Ramos (cell line): ENCODE measurements around the gene PLXNC1.

Experiments used
- in situ Hi-C: fragments of 300-500 bp; cut with MboI; formaldehyde crosslinking; loops from one replicate; pipeline ENCODE4 v1.14.3; 2022; ENCODE audit warnings: low sequenced_read_pairs; ENCODE audit not compliant: unreplicated experiment

PLXNC1 gene

DNA sequence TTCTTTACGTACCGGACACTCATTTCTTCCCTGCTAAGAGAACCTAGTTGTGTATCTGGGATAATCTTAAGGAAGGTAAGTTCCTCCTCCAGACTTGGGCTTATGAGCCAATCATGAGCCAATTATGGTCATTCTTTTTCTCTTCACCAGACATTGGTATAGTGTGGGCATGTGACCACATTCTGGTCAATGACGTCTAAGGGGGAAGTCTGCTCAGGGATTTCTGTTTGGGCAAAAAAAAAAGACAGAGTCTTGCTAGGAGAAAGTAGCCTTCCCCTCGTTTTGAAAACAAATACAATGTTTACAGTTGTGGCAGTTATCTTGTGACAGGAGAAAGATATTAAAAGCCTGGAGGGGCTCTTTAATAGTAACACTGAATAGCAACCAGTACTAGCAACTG lies 20.1 kb upstream of the PLXNC1 start:
- in situ Hi-C loops: loop anchor here (25.0 kb wide), 1 partner anchor 759 kb away; no protein-coding TSS in a partner anchor

DNA sequence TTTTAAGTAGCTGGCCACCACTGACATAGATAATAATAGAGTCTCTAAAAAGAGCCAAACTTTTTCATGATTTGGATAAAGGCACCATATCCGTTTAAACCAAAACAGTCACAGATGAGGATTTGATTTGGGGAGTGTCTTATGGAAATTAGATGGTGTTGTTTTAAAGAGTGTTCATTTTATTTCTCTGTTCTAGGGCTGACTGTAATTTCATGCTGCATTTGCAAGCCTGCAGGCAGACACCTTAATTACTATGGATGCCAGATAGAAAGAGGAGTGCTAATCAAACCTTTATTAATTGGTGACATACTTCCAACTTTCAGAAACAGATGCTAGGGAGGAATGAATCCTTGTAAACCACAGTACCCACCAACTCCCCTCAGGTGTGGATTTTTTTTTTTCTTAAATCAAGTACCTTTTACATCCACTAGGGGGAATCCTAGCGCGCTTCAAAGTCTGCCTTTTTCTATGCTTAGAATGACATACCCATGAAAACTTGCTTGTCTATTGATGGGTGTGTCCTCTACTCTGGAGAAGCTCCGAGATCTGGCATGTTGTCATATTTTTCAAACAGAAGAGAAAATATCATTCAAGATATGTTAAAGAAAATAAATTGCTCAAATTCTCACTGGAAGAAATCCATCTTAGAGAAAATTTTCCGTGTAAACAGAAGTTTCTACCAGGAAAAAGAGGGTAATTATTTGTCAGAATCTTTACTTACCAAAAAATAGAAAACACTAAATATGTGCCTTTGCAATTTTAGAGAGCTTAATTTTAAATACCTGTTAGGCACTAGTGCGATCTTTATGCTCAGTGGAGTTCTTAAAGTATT lies 14.2 kb upstream of the PLXNC1 start:
- in situ Hi-C loops: loop anchor here (25.0 kb wide), 1 partner anchor 753 kb away; no protein-coding TSS in a partner anchor

DNA sequence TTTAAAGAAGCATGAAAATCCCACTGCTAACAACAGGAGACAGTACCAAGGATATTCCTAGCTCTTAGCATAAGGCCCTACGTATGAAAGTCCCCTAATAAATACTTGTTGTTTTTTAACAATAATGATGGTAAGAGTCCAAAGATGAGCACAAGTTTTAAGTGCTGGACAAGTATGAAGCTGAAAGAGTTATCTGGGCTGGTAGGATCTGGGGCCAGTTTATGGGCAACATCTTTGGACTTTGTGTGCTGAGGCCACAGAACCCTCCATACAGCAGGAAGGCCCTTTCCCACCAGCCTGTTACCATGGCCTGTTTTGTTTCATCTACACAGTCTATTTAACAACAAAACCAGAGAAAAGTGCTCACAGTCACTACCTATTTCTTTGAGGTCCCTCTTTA lies 12.5 kb upstream of the PLXNC1 start:
- in situ Hi-C loops: loop anchor here (5.0 to 25.0 kb wide), 2 partner anchors 396 to 751 kb away; no protein-coding TSS in a partner anchor

DNA sequence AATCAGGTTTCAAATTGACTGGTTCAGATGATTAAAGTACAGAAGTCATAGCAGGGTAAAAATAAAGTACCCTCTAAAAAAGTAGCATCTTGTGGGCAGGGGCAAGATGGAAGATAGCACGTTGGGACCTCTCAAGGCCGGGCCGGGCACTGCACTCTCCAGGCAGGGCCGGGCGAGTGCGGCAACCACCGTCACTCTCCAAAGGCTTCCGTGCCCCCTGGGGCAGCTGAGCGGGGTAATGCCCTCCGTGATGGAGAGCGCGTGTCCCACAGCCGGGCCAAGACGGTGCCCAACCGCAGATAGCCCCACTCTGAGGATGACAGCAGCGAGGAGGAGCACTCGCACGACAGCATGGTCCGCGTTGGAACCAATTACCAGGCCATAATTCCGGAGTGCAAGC lies 8.6 kb upstream of the PLXNC1 start:
- in situ Hi-C loops: loop anchor here (5.0 to 25.0 kb wide), 2 partner anchors 392 to 747 kb away; no protein-coding TSS in a partner anchor

DNA sequence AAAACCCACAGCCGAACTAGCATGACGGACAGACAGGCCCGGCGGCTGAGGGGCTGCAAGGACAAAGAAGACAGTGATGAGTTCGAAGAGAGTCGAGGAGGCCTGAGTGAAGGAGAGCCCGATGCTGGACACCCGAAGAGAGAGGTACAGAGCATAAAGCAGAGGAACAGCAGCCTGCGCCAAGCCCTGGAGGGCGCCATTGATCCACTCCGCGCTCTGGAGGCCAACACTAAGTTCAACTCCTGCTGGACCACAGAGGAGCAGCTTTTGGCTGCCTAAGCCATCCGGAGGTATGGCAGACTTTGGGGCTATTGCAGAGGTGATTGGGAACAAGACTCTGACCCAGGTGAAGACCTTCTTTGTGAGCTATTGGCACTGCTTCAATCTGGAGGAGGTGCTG lies 7.8 kb upstream of the PLXNC1 start:
- in situ Hi-C loops: loop anchor here (25.0 kb wide), 1 partner anchor 747 kb away; no protein-coding TSS in a partner anchor

DNA sequence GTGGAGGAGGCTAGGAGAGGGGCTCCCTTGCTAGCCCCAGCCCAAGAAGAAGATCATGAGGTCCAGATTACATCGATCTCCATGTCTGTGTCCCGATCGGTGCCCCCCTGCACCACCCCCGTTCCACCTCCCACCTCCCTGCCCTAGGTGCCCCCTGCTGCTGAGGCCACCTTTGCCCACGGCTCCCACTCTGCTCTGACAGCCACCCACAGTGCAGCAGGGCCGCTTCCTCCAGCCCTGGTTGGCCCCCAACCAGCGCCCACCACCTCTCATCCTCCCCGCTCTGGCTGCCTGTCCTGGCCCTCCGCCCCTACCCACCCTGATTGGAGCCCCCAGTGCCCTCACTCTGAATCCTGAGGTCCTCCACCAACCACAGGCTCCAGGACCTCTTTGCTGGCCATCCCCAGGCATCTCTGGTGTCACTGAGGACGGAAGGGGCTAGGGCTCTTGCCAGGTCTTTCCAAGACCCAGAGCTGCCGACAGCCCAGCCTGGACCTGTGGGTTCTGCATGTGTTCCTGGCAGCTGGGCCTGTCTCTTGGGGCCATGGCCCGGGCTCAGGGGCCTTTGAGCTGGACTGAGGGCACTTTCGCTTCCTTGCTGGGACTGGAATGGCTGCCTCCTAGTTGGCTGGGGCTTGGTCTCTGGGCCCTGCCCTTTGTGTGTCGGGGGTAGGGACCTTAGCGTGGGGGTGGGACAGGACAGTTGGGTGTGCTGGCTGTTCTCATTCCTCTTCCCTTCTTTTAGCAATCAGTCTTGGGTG lies 7.2 kb upstream of the PLXNC1 start:
- in situ Hi-C loops: loop anchor here (25.0 kb wide), 1 partner anchor 746 kb away; no protein-coding TSS in a partner anchor

DNA sequence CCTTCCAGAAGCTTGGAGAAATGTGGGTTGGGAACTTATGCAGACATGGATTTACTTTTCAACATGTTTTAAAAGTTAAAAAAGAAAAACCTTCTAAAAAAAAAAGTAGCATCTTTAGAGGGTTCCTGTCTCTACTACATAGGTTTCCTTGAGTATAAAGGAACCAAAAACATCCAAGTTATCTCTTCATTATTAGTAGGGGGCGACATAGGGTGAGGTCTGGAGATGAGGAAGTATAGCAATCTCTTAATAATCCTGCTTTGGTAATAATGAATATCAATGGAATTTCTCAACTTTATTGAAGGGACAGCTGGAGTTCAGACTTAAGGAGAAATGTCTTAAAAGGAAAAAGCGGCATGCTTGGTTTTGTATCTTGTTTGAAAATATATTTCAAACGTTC lies 6.5 kb upstream of the PLXNC1 start:
- in situ Hi-C loops: loop anchor here (25.0 kb wide), 1 partner anchor 745 kb away; no protein-coding TSS in a partner anchor

DNA sequence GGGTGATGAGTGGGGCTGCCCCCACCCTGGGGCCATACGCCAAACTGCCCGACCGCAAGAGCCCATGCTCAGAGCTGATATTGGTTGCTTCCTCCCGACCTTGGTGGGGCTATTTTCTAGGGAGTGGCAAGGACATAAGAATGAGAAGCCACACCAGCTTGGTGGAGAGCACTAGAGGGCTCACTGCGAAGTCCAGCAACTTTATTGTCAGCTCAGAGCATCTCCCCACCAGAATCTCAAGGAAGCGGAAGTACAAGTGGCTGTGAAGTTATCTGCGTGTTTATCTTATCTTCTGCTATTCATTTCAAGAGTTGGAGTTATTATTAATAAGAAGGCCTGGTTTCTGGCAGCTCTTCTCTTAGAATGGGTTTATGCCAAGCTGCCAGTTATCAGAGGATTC lies 4.9 kb upstream of the PLXNC1 start:
- in situ Hi-C loops: loop anchor here (25.0 kb wide), 1 partner anchor 744 kb away; no protein-coding TSS in a partner anchor

DNA sequence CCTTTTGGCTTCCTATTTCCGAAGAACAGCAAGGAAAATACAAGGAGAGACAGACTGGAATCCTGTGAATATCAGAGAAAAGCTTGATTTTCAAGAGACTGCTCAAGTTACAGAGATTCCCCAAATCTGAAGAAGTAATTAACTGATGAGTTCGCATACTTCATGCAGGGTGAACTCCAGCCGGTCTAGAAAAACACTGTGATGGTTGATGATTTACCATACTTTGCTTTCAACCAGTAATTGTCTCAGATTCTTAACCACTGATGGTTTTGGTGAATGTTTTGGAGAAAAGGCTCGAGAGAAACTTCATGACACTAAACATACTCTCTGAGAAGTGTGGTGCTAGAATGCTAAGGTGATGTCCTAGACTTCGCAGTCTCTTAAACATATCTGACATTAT lies 4.4 kb upstream of the PLXNC1 start:
- in situ Hi-C loops: loop anchor here (25.0 kb wide), 1 partner anchor 743 kb away; no protein-coding TSS in a partner anchor

DNA sequence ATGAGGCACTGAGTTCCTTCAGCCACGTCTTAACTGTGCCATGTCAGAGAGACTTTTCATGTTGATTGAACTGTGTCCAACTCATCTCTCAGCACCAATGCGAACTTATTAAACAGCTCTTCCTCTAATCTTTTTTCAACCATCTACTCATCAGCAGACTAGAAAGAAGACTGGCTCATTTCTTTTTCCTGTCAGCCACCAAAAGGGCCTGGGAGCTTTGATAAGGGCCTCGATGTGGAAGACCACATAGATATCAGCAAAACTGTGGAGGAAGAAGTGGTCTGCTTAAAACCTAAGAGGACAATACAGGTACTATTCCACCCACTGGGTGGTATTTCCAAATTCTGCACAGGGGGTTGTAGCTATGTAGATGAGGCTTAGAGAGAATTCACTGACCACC lies 3.6 kb upstream of the PLXNC1 start:
- in situ Hi-C loops: loop anchor here (25.0 kb wide), 1 partner anchor 743 kb away; no protein-coding TSS in a partner anchor

DNA sequence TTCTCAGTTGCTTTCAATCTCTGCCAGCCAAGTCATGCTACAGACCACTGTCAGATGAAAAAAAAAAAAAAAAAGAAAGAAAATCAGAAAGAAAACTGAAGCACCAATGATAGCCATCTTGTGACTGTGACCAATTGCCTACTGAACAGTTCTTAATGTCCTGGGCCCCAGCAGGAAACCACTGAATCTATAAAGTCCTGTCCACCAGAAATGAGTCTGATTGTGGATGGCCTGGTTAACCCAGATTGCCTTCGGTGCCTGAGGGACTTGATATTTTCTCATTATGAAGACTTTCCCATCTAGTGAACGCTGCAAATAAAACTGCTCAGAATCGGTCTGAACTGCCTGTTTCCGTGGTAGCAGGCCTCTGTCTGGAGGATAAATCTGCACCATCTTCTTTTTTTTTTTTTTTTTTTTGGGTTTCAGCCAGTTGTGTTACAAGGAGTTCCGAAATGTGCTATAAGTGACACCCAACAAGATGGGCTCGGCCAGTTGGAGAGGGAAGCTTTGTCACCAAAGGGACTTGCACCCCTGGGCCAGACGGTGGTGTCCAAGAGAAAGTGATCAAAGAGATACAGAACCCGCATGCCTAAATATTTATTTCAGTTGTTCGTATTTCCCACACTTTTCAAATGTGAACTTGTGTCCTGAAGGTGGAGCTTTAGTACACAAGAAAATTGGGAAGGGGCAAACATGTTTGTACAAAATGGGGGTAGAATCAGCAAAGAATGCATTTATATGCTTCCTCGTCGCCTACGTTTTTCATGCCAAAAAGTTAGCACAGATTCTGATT lies 3.0 kb upstream of the PLXNC1 start:
- in situ Hi-C loops: loop anchor here (25.0 kb wide), 1 partner anchor 742 kb away; no protein-coding TSS in a partner anchor

DNA sequence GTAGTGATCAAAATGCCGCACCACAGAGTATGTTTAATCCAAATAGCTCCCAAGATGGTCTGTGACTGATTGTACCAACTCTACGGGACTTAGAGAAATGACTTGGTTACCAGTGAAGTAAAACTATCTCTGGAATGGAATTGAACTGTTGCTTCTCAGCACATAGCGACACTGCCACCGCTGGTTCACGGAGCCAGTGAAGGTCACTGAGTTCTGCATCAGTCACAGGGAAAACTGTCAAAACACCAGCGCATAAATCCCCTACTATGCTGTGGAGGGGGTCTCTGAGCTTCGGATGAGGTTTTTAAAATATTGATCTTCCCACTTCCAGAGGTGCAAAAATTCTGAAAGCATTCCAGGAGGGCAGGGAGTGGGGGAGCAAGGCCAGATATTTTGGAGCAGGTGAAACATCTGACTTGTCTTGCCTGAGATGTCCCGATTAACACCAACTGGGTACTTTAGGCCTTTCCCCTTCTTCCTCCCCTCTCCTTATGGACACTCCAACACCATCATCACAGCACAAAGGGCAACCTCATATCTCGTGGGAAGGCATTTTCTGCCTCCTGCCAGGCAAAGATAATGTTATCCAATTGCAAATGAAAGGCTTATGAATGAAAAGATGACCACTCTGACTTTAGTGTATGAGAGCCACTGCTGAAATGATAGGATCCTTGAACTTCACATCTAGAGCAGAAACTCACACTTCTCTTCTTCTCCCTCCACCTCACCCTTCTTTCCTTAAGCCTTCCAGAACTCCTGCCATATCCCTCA lies 2.0 kb upstream of the PLXNC1 start:
- in situ Hi-C loops: loop anchor here (25.0 kb wide), 1 partner anchor 741 kb away; no protein-coding TSS in a partner anchor

DNA sequence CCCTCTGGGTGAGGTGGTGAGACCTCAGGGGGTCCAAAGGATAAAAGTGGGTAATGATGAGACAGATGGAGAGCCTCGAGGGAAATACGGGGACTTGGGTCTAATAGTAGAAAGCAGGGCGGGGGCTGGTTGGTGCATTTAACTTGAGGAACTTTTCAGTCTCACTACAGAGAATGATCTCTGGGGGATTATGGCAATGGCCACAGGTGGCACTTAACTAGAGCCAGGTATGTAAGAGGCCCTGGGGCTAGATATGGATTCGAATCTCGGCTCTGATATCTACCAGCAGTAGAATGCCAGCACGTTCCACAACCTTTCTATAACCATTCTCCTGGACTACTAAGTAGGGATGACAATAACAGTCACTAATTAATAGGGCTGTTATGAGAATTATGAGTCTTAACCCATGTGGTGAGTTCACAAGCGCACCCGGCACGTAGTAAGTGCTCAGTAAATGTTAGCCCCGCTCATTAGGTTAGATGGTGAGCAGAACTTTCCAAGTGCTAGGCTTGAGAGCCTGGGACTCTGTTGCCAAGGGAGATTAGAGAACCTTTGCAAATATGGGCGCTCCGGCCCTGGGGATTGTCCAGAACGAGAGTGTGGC lies 888 bp upstream of the PLXNC1 start:
- in situ Hi-C loops: loop anchor here (25.0 kb wide), 1 partner anchor 740 kb away; no protein-coding TSS in a partner anchor

DNA sequence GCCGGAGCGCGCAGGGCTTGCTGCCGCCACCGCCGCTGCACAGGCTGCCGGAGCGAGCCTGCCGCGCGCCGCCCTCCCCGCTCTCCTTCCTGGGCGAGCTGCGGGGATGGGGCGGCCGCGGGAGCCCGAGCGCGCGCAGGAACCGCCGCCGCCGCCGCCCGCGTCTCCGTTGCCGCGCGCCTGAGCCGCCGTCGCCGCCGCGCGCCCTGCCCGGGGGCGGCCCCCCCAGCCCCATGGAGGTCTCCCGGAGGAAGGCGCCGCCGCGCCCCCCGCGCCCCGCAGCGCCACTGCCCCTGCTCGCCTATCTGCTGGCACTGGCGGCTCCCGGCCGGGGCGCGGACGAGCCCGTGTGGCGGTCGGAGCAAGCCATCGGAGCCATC lies 352 bp downstream of the PLXNC1 start:
- in situ Hi-C loops: loop anchor here (25.0 kb wide), 1 partner anchor 739 kb away; no protein-coding TSS in a partner anchor

DNA sequence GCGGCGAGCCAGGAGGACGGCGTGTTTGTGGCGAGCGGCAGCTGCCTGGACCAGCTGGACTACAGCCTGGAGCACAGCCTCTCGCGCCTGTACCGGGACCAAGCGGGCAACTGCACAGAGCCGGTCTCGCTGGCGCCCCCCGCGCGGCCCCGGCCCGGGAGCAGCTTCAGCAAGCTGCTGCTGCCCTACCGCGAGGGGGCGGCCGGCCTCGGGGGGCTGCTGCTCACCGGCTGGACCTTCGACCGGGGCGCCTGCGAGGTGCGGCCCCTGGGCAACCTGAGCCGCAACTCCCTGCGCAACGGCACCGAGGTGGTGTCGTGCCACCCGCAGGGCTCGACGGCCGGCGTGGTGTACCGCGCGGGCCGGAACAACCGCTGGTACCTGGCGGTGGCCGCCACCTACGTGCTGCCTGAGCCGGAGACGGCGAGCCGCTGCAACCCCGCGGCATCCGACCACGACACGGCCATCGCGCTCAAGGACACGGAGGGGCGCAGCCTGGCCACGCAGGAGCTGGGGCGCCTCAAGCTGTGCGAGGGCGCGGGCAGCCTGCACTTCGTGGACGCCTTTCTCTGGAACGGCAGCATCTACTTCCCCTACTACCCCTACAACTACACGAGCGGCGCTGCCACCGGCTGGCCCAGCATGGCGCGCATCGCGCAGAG lies 873 bp downstream of the PLXNC1 start:
- in situ Hi-C loops: loop anchor here (25.0 kb wide), 1 partner anchor 738 kb away; no protein-coding TSS in a partner anchor

DNA sequence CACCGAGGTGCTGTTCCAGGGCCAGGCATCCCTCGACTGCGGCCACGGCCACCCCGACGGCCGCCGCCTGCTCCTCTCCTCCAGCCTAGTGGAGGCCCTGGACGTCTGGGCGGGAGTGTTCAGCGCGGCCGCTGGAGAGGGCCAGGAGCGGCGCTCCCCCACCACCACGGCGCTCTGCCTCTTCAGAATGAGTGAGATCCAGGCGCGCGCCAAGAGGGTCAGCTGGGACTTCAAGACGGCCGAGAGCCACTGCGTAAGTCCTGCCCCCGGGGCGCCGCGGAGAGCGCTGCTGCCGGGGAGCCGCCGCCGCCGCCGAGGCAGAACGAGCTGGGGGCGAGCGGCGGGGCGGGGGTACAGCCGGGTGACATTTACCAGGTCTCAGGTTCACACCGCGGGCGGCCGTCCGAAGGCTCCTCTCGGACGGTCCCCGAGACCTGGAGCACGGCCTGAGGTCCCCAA lies 1.4 kb downstream of the PLXNC1 start:
- in situ Hi-C loops: loop anchor here (25.0 kb wide), 1 partner anchor 737 kb away; no protein-coding TSS in a partner anchor

DNA sequence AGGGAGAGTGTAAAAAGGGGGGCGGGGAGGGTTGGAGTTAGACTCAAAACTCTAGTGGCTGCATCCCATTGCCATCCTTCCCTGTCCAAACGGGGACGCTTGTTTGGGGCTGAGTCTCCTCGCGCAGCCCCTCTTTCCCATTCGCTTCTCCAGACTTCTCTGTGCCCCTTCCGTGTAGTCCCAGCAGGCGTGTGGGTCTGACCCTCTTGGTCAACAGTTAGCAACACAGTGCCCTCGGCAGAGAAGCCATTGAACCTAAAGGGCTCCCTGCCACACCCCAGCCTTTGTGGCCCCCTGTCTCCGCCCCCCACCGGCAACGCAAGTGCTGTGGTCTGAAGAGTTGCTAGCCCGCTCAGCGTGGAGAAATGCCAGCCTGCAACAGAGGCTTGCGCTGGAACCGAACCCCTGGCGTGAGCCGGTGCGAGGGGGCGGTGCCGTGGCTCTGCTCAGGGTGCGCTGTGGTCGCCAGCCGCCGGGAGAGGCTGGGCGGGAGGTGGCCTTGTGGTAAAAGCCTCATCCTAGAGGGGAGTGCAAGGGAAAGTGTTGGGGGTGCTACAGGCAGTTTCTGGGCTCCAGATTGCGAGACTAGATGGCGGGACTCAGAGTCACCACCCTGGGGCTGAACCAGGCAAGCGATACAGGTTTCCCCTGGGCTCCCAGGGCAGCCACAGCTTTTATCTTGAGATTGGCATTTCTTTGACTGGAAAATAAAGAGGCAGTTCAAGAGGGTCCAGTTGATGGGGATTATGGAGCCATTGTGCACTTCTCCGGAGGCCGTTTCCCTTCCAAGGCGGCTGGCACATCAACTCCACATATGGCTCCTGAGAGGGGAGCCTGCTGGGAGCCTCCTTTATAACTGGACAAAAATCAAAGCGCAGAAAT lies 2.1 kb downstream of the PLXNC1 start:
- in situ Hi-C loops: no loop called here
